AG10803 (cell line): ENCODE results near the gene ANKS6.

Experiments
- DNase-seq: peaks from one replicate; pipeline ENCODE4 v3.0.0; 2010; ENCODE audit warnings: low read depth
- H3K4me3 ChIP-seq: 2 replicates; pipeline ENCODE4 v1.5.1; 2011; ENCODE audit warnings: mild to moderate bottlenecking, low read length, control low read depth
- TF ChIP-seq, protein P1 (sequence below): conservative IDR thresholded peaks from 2 replicates; pipeline ENCODE4 v1.5.1; 2011; ENCODE audit warnings: mild to moderate bottlenecking, low read length, control low read depth, inconsistent platforms

ANKS6 gene

DNA sequence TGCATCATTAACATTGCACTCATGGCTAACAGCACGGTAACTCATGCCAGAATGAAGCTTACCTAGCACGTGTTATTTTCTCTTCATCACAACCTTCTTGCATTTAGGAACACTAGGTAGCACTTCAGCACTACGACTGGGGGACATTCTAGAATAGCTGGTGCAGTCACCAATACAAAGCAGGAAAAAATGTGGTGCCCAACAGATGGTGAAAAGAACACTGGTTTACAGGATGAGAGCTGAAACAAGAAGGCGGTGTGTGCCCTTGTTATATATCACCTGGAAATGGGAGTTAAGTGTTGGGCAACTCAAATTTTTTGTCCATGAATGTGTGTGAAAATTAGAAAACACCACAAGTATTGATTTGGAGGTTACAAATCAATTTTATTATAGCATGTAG is 41.2 kb upstream of the ANKS6 start:
- TF ChIP-seq, protein P1, sequence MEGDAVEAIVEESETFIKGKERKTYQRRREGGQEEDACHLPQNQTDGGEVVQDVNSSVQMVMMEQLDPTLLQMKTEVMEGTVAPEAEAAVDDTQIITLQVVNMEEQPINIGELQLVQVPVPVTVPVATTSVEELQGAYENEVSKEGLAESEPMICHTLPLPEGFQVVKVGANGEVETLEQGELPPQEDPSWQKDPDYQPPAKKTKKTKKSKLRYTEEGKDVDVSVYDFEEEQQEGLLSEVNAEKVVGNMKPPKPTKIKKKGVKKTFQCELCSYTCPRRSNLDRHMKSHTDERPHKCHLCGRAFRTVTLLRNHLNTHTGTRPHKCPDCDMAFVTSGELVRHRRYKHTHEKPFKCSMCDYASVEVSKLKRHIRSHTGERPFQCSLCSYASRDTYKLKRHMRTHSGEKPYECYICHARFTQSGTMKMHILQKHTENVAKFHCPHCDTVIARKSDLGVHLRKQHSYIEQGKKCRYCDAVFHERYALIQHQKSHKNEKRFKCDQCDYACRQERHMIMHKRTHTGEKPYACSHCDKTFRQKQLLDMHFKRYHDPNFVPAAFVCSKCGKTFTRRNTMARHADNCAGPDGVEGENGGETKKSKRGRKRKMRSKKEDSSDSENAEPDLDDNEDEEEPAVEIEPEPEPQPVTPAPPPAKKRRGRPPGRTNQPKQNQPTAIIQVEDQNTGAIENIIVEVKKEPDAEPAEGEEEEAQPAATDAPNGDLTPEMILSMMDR, result no peak
- no peak for DNase-seq
- H3K4me3 ChIP-seq, result no peak overlapping the region

DNA sequence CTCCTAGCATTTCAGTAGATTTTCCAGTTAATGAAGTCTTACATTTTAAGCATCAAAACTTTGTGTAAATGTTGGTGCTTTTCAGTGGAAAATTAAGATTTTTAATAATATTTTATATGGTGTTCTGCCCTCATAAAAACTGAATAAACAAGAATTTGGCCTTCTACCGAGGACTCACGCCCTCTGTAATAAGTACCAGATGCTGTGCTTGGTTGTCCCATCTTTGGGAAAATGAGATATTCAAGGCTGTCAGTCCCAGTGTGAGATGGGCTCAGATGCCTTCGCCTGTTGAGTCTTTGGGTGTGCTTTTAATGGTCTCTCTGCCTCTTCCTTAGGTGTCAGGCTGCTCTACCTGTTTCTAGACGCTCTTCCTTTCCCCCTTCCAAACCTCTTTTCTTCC is 39.9 kb upstream of the ANKS6 start:
- DNase-seq, result peak; percentile 6
- TF ChIP-seq, protein P1, result no peak
- no peak overlapping the region for H3K4me3 ChIP-seq

DNA sequence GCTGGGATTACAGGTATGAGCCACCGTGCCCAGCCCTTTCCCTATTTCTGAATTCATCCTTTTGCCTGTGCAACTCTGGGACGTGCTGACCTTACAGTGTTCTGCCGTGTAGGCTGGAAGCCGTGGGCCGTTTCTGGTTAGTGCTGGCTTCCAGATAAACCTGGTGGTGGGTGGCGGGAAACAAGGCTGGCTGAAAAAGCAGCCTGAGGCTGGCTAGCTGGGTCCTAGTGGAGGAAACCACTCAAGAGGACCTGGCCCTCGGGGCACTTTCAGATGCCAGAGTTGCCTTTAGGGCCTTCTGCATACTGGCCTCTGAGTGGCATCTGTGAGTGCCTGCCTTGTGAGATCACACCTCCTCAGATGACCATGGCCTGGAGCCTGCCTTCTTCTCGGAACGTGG is 38.0 kb upstream of the ANKS6 start:
- no peak overlapping the region for H3K4me3 ChIP-seq
- no peak for DNase-seq
- TF ChIP-seq, protein P1, result no peak

DNA sequence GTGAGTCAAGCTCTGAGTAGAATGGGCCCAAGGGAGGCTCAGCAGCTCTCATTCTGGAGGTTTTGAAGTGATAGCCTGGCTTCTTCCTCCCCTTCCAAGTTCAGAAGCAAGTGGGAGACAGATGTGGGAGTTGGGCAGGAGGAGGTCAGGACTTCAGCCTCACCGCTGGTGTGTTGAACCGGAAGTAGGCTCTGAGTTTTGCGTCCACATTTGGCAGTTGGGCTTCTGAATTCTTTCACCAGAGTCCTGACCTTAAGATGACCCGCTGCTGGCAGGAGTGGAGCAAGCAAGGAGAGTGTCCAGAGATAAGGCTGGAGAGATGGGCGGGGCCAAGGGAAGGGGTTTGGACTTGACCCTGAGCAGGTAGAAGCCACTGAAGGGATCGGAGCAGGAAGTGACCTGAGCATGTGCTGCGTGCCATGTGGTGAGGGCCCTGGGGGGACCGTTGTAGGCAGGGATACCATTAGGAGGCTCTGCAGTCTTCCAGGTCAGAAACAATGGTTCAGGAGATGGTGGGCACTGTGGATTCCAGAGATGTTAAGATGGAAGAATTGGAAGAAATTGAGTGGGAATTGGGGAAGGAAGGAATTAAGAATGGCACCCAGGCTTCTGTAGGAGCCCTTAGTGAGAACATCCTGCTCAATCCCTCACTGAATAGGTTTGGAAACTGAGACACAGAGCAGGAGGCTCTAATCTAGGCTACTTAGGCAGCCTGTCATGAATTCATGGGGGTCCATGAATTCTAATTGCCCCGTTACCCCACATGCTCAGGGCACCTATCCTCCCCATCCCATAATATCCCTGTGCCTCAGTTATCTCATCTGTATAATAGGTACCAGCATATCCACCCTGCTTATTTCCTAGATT is 37.0 kb upstream of the ANKS6 start:
- no peak overlapping the region for H3K4me3 ChIP-seq
- no peak for DNase-seq
- TF ChIP-seq, protein P1, result no peak

DNA sequence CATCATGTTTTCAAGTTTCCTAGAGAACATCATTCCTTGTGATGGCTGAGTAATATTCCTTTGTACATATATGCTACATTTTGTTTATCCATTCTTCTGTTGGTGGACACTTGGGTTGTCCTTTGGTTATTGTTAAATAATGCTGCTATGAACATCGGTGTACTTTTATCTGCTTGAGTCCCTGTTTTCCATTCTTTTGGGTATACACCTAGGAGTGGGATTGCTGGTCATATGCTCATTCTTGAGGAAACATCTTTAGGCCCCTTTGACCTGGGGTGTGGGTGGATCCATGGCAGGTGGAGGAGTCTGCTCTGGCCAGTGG is 36.4 kb upstream of the ANKS6 start:
- DNase-seq, result no peak
- TF ChIP-seq, protein P1, result no peak
- no peak overlapping the region for H3K4me3 ChIP-seq

DNA sequence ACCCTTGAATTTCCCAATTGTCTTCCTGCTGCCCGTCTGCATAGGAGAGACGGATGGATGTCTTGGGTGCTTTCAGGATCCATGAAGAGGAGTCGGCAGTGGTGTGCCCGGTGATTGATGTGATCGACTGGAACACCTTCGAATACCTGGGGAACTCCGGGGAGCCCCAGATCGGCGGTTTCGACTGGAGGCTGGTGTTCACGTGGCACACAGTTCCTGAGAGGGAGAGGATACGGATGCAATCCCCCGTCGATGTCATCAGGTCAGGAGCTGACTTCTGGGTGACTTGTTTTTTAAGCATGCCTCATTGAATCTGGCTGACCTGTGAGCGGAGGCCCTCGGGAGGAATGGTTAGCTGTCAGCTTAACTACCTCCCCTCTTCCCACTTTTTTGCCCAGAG is 35.3 kb upstream of the ANKS6 start:
- H3K4me3 ChIP-seq, result no peak overlapping the region
- DNase-seq, result no peak
- TF ChIP-seq, protein P1, result no peak

DNA sequence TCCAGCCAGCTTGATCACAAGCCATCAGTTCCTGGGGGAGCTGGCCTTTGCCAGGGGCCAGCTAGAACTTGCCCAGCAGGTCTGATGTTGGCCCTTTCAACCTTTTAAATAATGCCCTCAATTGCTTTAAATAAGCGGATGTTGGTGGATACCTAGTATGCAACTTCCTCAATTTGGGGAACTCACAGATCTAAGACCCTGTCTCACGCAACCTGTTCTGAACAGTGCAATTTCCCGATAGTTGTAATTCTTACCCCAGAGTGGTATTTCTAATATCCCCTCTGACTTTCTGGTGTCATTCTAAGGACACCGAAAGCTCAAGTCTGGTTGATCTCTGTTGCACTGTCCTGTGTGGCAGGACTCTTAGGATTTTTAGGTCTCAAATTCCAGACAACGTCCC is 34.2 kb upstream of the ANKS6 start:
- DNase-seq, result no peak
- TF ChIP-seq, protein P1, result no peak
- H3K4me3 ChIP-seq, result no peak overlapping the region
